Right atrium auricular region (tissue), 2 donors: ENCODE results near the gene NRDC. TPM values are rescaled to one million over a fixed set of nuclear protein-coding genes. Genes with fewer than 3 reads are reported as not detected.

Source experiments
- DNase-seq: peaks from one replicate; pipeline ENCODE4 v3.0.0-alpha.2; 2019; ENCODE audit warnings: low spot score
- H3K27ac ChIP-seq, 2 donors: fragments of 200-600 bp; sonication (generic); 1 replicate in 1 of 2; 2 replicates in 1 of 2; pipeline ENCODE4 v1.5.1; 2016 to 2019
- H3K27me3 ChIP-seq, 2 donors: fragments of 200-600 bp; sonication (generic); one replicate each; pipeline versions ENCODE4 v1.5.1 to v1.6.0; 2017 to 2019
- H3K36me3 ChIP-seq: fragments of 200-600 bp; sonication (generic); one replicate; pipeline ENCODE4 v1.5.1; 2016
- H3K4me1 ChIP-seq, 2 donors: fragments of 200-600 bp; sonication (generic); one replicate each; pipeline versions ENCODE4 v1.5.1 to v1.6.0; 2017 to 2019
- H3K4me3 ChIP-seq, 2 donors: fragments of 200-600 bp; sonication (generic); 1 replicate in 1 of 2; 2 replicates in 1 of 2; pipeline ENCODE4 v1.5.1; 2017 to 2019; ENCODE audit warnings: mild to moderate bottlenecking in 1 of 2, moderate library complexity in 1 of 2
- H3K9me3 ChIP-seq, 2 donors: fragments of 200-600 bp; sonication (generic); one replicate each; pipeline ENCODE4 v1.5.1; 2019
- total RNA-seq, 2 donors: library from RNA; depleted of rRNA; stranded (reverse); fragments of >200 nt; gene quantifications; one replicate each; pipeline ENCODE4 v1.1.0, GENCODE V29; 2016
- TF ChIP-seq, protein P1 (sequence below), 2 donors: fragments of 200-600 bp; sonication (generic); IDR thresholded peaks; one replicate each; pipeline ENCODE4 v1.5.1; 2019; ENCODE audit warnings: antibody characterized with exemption in 2 of 2

NRDC gene
- total RNA-seq, 2 donors from 2014 or later, result 67.5 to 74.6 TPM

DNA sequence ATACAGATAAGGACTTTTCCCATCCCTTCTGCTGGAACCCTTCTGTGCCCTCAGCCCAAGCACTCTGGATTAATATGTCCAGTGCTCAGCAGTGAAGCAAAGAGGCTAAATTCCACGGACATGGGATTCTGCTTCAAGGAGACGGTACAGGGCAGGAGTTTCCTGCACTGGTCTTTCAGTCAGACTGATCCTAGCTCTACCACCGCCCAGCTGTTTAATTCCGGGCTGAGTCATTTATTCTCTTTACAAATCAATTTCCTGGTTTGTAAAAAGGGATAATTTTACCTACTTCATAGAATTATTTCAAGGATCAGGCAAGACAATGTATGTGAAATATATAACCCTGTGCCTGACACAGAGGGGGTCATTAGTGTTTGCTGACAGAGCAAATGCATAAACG lies 41.6 kb upstream of the NRDC start:
- no peaks in the 10 kb centered on the region for H3K9me3 ChIP-seq
- H3K27me3 ChIP-seq, result peaks cover 0 to 3% of the 10 kb centered on the region in 2 donors
- H3K4me3 ChIP-seq, result no peak overlapping the region
- no peak overlapping the region for H3K27ac ChIP-seq
- no peaks in the 10 kb centered on the region for H3K36me3 ChIP-seq
- TF ChIP-seq, protein P1, sequence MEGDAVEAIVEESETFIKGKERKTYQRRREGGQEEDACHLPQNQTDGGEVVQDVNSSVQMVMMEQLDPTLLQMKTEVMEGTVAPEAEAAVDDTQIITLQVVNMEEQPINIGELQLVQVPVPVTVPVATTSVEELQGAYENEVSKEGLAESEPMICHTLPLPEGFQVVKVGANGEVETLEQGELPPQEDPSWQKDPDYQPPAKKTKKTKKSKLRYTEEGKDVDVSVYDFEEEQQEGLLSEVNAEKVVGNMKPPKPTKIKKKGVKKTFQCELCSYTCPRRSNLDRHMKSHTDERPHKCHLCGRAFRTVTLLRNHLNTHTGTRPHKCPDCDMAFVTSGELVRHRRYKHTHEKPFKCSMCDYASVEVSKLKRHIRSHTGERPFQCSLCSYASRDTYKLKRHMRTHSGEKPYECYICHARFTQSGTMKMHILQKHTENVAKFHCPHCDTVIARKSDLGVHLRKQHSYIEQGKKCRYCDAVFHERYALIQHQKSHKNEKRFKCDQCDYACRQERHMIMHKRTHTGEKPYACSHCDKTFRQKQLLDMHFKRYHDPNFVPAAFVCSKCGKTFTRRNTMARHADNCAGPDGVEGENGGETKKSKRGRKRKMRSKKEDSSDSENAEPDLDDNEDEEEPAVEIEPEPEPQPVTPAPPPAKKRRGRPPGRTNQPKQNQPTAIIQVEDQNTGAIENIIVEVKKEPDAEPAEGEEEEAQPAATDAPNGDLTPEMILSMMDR (IDR thresholded peaks at IDR 0.05), result no peak
- no peaks in the 10 kb centered on the region for H3K4me1 ChIP-seq
- no peak for DNase-seq

- TF ChIP-seq, protein P1 (IDR thresholded peaks at IDR 0.05), result no peak
- Histone ChIP-seq H3K27me3 (peaks cover 0 to 3% of the 10 kb centered on the region in 2 donors), H3K36me3 (no peaks in the 10 kb centered on the region), H3K4me1 (no peaks in the 10 kb centered on the region), H3K4me3 (no peak overlapping the region), H3K27ac (no peak overlapping the region), H3K9me3 (no peaks in the 10 kb centered on the region)
- DNase-seq, result no peak
Observed at GRCh38 chr1:51919684-51920083, 41.2 kb upstream of the NRDC start.

- H3K36me3 ChIP-seq, result no peaks in the 10 kb centered on the region
- DNase-seq, result no peak
- H3K4me3 ChIP-seq, result no peak overlapping the region
- no peak overlapping the region for H3K27ac ChIP-seq
- H3K9me3 ChIP-seq, result no peaks in the 10 kb centered on the region
- H3K4me1 ChIP-seq, result no peaks in the 10 kb centered on the region
- peaks cover 0 to 3% of the 10 kb centered on the region in 2 donors for H3K27me3 ChIP-seq
- TF ChIP-seq, protein P1 (IDR thresholded peaks at IDR 0.05), result no peak
Observed at GRCh38 chr1:51916587-51917405, 38.3 kb upstream of the NRDC start.

- H3K27me3 ChIP-seq, result peaks cover 0 to 3% of the 10 kb centered on the region in 2 donors
- no peak overlapping the region for H3K27ac ChIP-seq
- H3K4me1 ChIP-seq, result no peaks in the 10 kb centered on the region
- H3K36me3 ChIP-seq, result no peaks in the 10 kb centered on the region
- TF ChIP-seq, protein P1 (IDR thresholded peaks at IDR 0.05), result no peak
- no peak overlapping the region for H3K4me3 ChIP-seq
- H3K9me3 ChIP-seq, result no peaks in the 10 kb centered on the region
- no peak for DNase-seq
Observed at GRCh38 chr1:51915951-51916350, 37.4 kb upstream of the NRDC start.

GRCh38 chr1:51912881-51913280 lies 34.4 kb upstream of the NRDC start:
- H3K36me3 ChIP-seq, result no peaks in the 10 kb centered on the region
- peaks cover 0 to 3% of the 10 kb centered on the region in 2 donors for H3K27me3 ChIP-seq
- TF ChIP-seq, protein P1 (IDR thresholded peaks at IDR 0.05), result no peak
- H3K9me3 ChIP-seq, result no peaks in the 10 kb centered on the region
- H3K27ac ChIP-seq, result no peak overlapping the region
- no peaks in the 10 kb centered on the region for H3K4me1 ChIP-seq
- no peak for DNase-seq
- no peak overlapping the region for H3K4me3 ChIP-seq
